ENCODE data around the gene GNL3L. TPM values are rescaled to one million over a fixed set of nuclear protein-coding genes. Genes with fewer than 3 reads are reported as not detected.
"Not testable (repeated sequence)": the region's sequence is repeated elsewhere in the genome, so short reads cannot be mapped to it uniquely, and the experiment has no call there.

Gene GNL3L
- polyA plus RNA-seq, 1 donor: 23.7 TPM

GRCh38 chrX:54551801-54552200 lies 21.8 kb downstream of the GNL3L start:
- DNase-seq: no peak

DNA sequence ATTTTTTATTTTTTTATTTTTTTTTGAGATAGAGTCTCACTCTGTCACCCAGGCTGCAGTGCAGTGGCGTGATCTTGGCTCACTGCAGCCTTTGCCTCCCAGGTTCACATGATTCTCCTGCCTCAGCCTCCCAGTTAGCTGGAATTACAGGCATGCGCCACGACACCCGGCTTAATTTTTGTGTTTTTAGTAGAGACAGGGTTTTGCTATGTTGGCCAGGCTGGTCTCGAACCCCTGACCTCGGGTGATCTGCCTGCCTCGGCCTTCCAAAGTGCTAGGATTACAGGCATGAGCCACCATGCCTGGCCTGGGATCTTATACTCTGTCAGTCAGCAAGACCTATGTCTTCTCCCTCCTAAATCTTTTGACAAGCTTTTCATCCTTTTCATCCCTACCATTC lies 25.0 kb downstream of the GNL3L start:
- DNase-seq: not testable (repeated sequence)

- no peak for DNase-seq
Measured at GRCh38 chrX:54560411-54560810, 30.4 kb downstream of the GNL3L start.

DNA sequence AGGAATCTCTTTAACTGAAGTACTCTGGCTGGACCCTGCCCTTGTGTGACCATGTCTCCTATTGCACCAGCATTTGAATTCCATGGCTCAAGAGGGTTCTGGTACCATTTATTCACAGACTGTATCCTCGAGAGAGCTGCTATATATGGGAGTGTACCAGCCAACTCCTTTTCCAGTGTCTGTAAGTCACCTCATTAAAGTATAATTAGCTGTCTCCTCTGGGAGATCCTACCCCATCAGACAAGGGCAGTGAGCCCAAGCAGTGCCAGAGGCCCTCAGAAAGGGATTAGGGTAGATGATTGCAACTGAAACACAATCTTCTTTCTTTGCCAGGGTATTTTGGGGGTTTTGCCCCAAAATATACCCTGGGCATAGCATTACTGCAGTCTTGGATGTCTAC lies 31.6 kb downstream of the GNL3L start:
- no peak for DNase-seq

- DNase-seq: no peak
Measured at GRCh38 chrX:54564936-54565335, 34.9 kb downstream of the GNL3L start.

DNA sequence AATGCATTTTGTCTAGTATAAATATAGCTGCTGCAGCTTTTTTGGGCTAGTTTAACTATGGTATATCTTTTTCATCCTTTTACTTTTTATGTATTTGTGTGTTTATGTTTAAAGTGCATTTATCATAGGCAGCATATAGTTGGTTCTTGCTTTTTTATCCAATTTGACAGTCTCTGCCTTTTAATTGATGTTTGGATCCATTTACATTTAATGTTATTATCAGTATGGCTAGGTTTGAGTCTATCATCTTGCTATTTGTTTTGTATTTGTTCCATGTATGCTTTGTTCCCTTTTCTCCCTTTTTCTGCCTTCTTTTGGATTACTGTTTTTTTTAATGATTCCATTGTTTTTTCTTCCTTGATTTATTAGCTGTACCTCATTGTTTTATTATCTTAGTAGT lies 40.3 kb downstream of the GNL3L start:
- DNase-seq: no peak

GRCh38 chrX:54572641-54573040 lies 42.6 kb downstream of the GNL3L start:
- not testable (repeated sequence) for DNase-seq

GRCh38 chrX:54597728-54598127 lies 67.7 kb downstream of the GNL3L start:
- no peak for DNase-seq

DNA sequence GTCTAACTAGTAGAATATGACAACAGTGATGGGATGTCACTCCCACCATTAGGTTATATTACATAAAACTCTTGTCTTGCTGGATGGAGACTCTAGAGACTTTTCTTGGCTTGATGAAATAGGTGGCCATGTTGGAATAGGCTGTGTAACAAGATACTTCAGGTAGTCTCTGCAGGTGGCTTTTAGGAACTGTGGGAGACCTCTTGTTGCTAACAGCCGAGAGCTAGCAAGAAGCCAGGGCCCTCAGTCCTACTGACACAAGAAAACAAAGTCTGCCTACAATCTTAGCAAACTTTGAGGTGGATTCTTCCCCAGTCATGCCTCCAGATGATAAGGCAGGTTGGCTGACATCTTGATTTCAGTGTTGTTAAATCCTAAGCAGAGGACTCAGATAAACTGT lies 72.5 kb downstream of the GNL3L start:
- no peak for DNase-seq

Other genes with a start within 250 kb of the GNL3L start
- 6.9 TPM for gene WNK3, start 172.2 kb upstream of the GNL3L start, polyA plus RNA-seq (ENCODE audit: insufficient read length)
- 52.4 TPM for gene TSR2, start 89.8 kb upstream of the GNL3L start, polyA plus RNA-seq (ENCODE audit: insufficient read length)
- gene FGD1, start 34.0 kb upstream of the GNL3L start, polyA plus RNA-seq (ENCODE audit: insufficient read length): 18.4 TPM